ENCODE results near the gene ZDHHC7.

ZDHHC7 gene

DNA sequence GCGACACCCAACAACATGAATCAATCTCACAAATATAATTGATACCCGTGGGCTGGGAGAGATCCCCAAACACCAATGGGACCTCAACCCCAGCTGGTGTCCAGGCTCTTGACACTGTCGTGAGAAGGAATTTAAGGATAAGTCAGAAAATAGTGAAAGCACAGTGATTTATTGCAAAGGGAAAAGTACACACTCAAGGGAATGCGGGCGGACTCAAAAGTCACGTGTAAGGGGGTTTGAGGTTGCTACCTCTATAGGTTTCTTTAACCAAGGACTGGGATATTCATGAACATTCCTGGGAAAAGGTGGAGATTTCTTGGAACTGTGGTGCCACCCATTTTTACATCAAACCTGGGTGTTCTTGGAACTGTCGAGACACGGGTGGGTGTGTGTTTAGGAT lies 6.3 kb upstream of the ZDHHC7 start:
- no peak for DNase-seq

DNA sequence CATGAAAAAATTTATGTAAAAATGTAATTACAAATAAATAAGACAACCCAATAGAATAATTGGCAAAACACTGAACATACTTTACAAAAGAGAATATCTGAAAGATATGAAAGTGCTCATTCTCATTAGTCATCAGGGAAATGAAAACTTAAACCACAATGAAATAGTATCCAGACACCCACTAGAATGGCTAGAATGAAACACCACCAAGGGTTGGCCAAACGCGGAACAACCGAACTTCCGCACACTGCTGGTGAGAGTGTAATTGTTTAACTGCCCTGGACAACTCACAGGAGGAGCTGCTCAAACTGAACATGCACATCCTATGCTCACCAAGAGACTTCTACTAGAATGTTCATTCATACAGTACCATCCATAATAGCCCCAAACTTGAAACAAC lies 5.8 kb upstream of the ZDHHC7 start:
- no peak for DNase-seq

DNA sequence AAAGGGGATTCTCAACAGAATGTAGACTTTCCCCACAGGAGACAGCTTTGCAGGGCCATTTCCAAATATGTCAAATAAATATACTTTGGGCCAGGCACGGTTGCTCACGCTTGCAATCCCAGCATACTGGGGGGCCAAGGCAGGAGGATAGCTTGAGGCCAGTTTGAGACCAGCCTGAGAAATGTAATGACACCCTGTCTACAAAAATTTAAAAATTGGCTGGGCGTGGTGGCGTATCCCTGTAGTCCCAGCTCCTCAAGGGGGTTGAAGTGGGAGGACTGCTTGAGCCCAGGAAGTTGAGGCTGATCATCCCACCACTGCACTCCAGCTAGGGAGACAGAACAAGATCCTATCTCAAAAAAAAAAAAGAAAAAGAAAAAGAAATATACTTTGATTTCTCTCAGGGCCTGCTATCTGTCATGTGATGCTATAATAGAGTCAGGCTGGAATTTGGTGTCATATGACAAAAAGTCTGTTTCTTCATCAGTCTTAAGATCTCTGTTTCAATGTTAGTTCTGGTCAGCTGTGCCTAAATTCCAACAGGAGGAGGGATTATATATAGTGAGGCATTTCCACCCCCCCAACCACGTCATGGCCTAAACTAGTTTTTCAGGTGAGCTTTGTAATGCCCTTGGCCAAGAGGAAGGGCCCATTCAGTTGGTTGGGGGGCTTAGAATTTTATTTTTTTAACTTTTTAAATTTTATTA lies 4.3 kb upstream of the ZDHHC7 start:
- DNase-seq, result no peak

DNA sequence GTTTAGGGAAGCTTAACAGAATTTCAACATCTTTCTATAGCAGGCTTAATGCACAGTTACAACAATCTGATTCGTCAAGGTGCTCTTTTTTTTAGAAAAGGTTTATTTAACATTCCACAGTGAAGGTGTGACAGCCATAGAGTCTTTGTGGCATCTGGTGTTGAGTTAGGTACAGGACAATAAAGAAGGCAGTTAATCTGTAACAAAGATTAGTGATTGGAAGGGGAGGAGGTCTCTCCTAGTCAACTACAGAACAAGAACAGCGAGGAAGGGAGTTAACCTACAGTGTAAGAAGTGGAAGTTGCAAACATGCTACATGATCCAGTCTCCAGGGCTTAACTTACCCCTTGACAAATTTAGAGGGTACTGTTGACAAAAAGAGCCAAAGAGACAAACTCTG lies 3.0 kb upstream of the ZDHHC7 start:
- no peak for DNase-seq

DNA sequence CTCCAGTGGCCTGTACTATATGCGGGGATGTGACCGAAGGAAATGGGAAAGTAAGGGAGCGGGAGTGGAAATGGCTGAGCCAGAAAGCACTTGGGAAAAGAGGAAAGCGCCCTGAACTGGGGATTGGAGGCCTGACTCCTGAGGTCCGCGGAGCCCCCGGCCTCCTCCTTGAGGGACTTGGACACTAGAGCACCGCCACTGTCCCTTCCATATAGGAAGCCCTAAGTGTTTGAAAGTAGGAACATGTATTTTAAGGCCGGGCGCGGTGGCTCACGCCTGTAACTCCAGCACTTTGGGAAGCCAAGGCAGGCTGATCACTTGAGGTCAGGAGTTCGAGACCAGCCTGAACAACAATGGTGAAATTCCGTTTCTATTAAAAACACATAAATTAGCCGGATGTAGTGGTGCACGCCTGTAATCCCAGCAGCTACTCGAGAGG lies 530 bp upstream of the ZDHHC7 start:
- no peak for DNase-seq

DNA sequence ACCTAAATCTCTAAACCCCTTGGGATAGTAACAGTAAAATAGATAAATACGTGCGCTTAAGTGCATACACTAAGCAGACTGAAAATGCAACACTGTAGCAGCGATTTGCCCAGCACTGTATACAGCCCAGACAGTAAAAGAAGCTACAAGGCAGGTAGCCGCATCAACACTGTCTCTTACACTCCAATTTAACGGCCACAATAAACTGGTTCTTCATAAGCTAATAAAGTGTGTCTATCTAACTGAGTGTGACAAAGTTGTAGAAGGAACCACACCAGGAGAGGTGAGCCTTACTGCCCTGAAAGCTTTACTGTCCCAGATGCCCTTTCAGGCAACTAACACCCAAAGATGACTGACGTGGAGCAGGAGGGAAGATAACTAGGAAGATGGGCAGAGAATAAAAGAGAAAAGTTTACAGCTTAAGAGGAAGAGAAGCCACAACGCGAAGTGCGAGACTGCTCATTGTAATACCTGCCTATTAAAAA lies 847 bp downstream of the ZDHHC7 start:
- no peak for DNase-seq

DNA sequence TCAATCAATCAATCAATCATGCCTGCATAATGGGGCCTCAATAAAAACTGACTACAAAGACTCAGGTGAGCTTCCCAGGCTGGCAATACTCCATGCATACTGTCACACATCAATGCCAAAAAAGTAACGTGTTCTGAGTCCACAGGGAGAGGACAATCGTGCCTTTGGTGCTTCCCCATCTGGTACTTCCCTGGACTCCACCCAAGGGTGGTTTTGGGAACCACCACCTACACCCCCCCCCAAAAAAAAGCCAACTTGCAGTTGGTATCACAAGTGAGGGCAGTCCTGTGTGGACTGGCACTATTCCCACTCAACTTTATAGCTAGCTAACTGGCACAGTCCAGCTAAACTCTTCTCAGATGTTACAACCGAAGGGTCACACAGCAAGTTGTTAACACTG lies 3.1 kb downstream of the ZDHHC7 start:
- DNase-seq, result no peak

DNA sequence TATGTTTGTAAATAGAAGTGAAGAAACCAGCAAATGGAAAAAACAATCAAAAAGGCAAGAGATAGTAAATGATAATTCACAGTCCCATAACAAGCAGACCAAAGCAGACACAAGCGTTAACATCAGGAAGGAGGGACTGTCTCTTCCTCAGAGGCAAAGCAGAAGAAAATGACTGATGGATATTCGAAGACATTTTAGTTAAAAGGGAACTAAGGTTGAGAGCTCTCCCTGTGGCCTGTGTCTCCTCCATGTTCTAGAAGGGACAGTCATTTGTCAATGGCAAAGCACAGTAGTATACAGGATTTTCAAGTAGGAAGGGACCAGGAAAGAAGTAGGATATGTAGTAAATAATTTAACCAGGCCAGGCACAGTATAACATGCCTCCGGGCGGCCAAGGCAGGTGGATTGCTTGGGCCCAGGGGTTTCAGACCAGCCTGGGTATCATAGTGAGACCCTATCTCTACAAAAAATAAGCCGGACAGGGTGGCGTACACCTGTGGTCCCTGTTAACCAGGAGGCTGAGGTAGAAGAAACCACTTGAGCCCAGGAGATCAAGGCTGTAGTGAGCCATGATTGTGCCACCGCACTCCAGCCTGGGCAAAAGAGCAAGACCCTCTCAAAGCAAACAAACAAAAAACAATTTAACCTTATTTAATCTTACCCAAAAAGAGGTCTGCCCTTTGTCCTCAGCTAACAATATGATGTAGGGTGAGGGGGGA lies 3.7 kb downstream of the ZDHHC7 start:
- no peak for DNase-seq

DNA sequence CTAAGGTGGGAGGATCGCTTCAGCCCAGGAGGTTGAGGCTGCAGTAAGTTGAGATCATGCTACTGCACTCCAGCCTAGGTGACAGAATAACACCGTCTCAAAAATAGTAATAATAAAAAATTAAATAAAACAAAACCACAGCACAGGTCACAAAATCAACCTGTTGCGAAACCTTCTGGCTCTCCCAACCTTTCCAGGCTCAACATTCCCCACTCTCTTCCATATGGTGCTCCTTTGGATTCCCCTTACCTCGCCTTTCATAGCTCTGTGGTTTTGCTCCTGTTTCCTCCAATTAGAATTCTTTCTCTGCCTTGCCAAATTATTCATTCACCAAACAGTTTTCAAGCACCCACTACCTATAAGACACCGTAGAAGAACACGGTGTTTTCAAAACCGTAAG lies 4.7 kb downstream of the ZDHHC7 start:
- DNase-seq, result no peak

DNA sequence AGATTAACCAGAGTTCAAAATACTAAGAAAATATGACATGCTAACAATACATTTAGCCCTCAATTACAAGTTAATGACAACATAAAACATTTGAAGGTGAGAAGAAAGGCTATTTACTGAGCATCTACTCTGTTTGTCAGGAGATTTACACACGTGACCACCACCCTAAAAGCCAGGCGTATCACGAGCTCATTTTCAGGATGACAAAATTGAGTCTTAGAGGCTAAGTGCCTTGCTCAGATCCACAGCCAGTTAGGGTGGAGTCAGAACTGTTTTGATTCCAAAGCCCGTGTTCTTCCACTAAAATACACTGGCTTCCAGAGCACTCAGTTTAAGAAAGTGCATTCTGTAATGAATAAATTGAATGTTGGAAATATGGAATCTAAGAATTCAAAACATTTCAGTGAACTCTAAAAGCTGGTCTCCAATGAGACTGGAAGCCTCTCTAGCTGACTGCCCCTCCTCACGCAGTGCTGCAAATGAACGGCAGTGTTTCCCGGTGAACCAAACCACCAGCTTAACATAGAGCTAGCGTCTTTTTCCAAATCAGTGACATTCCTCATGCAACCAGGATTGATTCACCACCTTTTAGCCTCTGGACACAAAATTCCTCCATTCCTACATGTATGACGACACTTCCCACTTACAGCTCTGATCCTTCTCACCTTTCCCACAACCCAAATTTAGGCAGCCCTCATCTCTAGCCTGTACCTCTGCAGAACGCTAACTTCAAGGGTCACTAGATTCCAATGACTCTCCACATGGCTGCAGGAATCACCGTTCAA lies 5.9 kb downstream of the ZDHHC7 start:
- DNase-seq, result no peak

DNA sequence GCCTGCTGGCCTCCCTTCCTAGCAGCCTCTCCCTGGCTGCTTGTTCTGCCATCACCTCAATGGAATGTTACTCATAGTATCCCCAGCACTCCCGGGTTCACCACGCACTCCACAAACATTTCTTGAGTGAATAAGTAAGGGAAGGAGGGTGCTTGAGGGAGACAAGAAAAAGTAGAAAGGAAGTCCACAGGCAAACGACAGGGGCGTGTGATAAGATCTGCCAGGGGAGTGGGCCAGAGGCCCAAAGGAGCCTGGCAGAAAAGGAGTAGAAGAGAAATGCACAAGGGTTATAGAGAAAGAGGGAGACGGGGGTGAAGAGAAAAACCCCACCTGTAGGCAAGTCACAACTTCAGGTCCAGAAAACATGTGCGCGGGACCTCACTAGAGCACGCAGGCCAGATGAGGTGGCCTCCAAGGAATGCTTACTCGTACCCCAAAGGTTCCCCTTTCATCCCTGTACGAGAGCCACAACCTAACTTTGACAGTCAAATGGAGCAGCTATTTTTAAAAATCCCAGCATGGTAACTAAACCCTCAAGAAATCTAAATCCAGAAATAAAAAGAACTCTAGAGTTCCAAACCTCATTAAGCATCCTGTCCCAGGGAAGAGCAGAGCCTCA lies 6.6 kb downstream of the ZDHHC7 start:
- no peak for DNase-seq

DNA sequence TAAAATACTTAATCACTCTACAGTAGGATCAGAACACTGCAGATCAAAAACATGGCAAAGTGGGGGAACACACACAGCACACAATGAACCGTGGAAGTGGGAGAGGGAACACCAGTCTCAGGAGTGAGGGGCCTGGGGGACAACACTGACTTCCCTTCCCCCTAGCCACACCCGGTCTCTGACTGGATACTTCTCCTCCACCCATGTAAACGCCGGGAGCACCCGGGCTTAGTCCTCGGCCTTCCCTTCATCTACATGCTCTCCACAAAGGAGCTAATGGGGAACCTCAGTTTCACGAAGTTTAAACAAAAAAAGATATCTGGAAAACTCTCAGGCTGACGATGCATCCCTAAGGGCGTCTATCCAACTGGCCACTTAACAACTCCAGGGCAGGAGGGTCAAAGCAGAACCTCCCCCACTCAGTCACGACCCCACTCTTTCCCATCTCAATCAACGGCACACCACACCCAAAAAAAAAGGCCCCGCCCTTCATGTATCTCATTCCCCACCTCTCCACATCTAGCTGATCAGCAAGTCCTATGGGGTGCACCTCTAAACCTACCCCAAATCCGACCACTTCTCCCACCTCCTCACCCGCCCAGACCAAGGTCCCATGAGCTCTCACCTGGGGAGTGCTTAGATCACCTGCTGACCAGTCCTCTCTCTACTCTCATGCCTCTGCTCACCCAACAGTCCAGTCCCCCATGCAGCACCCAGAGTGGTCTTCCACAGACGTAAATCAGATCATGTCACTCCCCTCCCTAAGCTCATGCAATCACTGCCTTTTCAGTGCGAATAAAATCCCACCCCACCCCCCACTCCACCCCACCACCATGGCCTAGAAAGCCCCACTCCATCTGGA lies 7.4 kb downstream of the ZDHHC7 start:
- DNase-seq, result no peak

DNA sequence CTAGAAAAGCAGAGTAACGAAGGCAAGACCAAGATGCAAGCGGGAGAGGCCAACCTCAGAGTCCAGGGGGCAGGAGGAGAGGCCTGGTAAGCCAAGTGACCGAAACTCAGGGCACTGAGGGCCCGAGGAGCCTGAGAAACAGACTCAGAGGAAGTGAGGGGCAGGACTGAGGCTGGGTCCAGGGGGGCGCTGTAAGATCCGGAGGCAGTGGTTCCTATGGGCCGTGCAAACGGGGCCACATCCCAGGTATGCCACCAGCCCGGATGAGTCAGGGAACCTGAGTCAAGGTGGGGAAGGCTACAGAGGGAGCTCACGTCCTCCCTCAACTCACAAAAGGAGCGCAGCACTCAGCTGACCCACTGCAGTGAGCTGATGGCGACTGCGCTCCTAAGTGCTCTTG lies 8.3 kb downstream of the ZDHHC7 start:
- no peak for DNase-seq

DNA sequence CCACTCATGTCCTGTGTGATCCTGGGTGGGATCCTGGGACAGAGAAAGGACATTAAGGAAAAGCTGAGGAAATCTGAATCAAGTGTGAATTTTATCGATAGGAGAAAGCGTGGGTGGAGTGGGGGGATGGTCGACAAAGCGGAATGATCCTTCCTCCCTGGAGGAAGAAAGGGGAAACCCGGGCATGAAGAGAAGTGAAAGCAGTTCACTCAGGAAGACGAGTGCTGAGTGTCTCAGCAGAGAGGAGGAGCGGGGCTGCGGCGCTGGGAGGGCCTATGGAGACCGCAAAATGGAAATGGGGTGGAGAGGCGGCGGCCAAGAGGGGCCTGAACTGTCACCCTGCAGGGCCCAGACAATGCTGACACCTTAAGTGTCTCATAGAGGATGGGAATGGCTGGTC lies 8.7 kb downstream of the ZDHHC7 start:
- DNase-seq, result no peak

DNA sequence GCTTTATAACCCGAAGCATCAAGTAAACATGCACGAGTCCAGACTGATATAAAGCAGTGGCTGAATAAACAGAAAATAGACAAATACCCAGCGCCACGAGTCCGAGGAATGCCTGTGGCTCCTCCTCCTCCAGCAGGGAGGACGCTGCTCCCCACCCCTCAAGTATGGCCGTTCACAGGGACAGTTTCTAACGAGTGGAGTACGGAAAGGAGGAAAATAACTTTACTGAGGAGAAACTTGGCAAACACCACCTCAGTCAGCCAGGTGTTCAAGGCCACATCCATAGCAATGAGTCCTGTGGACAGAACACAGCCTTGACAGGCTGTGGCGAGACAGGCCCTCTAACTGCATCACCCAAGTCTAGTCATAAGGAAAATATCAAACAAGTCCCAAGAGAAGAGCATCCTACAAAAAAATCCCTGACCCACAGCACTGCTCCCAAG lies 9.2 kb downstream of the ZDHHC7 start:
- DNase-seq, result no peak

DNA sequence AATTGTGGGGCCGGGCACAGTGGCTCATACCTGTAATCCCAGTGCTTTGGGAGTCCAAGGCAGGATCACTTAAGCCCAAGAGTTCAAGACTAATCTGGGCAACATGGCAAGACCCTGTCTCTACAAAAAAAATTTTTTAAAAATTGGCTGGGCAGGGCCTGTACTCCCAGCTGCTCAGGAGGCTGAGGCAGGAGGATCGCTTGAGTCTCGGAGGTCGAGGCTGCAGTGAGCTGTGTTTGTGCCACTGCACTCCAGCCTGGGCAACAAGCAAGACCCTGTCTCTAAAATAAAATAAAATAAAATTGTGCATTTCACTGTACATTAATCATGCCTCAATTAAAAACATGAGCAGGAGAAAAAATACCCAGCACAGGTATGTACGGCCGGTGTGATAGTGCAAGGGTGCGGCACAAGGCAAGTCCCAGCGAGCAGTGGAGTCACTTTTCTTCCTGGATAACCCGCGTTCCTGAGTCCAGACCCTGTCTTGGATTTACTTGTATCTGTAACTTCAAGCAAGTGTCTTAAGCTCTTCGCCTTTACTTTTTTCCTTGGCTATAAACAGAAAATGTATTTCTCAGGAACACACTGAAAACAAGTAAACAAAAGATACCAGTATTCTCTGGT lies 11.4 kb downstream of the ZDHHC7 start:
- DNase-seq, result no peak

DNA sequence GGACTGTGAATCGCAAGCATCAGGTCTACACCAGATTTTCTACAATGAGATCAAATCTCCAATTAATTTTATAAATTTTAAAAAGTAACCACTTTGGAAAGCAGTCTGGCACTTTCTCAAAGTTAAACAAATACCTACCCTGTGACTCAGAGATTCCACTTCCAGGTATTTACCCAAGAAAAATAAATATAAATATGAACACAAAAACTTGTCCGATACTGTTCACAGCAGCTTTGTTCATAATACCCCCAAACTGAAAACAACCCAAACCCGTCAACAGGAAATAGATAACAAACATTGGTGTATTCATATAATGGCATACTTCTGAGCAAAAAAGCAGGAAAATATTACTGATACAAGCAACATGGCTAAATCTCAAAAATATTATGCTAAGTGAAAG lies 12.1 kb downstream of the ZDHHC7 start:
- no peak for DNase-seq

DNA sequence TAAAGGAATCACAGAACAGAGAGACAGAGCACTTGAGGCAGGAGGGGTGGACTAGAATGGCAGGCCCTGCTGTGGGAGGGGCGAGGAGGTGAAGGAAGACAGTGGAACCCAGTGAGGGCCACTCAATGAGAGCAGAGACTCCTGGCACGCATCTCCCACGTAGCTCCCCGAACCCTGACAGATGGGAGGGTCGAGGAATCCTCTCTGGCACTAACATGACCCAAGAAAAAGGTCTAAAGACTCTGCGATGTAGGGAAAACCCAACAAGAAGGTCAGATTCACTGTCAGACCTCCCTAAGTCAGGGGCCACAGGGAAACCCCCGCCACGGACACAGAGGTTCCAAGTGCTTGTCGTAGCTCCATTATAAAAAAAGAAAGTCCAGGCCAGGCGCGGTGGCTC lies 15.0 kb downstream of the ZDHHC7 start:
- DNase-seq, result no peak

DNA sequence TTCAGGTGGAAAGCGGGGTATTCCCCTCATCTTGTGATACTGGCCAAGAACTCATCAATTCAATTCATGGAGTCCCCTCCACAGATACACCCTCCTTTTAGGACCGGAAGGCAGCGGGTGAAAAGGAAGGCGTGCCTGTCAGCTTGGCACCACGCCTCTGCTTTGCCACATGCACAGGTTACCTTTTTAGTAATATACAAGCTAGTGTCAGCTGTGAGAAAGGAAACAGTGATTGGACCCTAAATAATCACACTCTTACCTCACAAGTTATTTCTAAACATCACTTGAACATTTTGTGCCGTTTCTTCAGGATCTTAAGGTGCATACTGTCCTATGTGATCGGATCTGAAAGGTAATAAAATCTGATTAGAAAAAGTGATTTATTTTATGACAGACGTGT lies 15.7 kb downstream of the ZDHHC7 start:
- no peak for DNase-seq

DNA sequence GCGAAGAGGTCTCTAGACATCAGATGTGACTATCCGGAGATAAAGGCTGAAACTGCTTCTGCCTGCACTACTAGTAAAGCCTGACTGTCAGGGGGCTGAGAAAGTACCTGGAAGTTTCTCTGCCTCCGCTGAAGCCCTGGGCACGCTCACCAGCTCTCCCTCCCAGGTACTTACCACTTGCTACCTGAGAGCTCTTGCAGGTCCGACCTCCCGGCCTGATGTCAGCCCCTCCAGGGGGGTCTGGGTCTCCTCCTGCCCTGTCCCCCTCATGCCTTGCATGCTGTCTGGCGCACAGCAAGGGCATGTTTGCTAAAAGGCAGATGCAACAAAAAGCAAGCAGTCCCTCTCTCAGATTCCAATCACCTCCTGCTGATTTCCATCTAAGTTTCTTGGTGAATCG lies 17.4 kb downstream of the ZDHHC7 start:
- DNase-seq, result no peak

DNA sequence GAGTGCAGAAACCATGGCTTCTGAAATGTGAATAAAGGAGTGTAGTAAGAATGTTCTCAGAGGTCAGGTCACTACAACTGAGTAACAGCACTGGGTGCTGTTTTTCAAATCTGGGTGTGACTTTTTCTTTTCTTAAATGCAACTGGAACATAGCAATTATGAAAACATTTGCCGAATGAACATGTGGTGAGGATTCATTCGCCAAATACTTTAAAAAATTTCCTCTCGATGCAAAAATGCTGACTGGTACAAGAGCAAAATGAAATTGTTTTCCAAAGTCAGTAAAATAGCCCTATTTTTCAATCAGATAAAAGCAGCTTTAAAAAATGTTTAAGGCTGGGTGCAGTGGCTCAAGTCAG lies 18.6 kb downstream of the ZDHHC7 start:
- DNase-seq, result no peak

DNA sequence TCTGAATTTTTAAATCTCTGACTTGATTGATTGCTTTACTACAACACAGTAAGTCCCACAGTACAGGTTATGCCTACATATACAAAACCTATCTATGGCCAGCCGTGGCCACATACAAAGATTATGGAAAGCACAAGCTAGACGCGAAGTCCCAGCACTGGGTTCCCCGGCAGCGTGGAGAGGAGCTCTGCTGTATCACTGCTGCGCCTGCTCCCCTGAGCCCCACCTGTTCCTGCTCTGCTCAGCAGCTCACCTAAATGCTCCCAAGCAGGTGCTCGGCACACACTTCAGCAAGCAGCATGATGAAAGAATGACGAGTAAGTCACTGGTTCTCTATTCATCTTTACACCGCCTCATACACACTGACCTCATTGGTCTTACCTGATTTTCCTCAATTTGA lies 20.6 kb downstream of the ZDHHC7 start:
- DNase-seq, result no peak

Measured in DMS79 (cell line).